Stimulated activated CD8-positive, alpha-beta memory T cell treated with anti-CD3 and anti-CD28 coated beads, Interleukin-12 subunit alpha, Interleukin-12 subunit beta, amount 100 ng/mL, for 24 hours (primary cell): ENCODE data around the gene HCST.
A peak's percentile ranks its signal among the peaks of the same experiment; 100 is the strongest.
"Not testable (repeated sequence)": the region's sequence is repeated elsewhere in the genome, so short reads cannot be mapped to it uniquely, and the experiment has no call there.

Source experiments
- DNase-seq: peaks from one replicate; pipeline ENCODE4 v3.0.0-alpha.2; 2020; ENCODE audit errors: extremely low read depth

Gene HCST

DNA sequence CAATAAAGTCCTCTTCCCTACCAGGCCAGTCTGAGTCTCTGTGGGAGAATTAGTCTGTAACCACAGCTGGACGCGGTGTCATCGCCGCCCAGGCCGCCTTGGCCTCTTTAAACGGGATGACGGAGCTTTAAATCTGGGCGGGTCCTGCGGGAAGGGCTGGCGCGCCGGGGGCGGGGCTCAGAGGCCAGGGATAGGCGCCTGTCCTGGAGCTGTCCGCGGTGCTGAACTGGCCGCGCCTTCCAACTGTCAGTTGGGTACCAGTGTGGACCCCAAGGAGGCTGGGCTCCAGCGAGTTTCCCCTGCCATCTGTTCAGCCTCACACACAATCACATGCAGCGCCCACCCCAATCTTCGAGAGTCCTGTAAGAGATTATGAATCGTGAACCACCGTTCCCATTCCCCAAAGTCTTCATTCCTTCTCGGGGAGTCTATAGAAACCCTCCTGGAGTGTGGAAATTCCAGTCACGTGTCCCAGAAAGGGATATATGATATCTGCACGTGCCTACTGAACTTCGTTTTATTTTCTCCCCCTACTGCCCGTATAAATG is 22.5 kb upstream of the HCST start:
- DNase-seq, result no peak

DNA sequence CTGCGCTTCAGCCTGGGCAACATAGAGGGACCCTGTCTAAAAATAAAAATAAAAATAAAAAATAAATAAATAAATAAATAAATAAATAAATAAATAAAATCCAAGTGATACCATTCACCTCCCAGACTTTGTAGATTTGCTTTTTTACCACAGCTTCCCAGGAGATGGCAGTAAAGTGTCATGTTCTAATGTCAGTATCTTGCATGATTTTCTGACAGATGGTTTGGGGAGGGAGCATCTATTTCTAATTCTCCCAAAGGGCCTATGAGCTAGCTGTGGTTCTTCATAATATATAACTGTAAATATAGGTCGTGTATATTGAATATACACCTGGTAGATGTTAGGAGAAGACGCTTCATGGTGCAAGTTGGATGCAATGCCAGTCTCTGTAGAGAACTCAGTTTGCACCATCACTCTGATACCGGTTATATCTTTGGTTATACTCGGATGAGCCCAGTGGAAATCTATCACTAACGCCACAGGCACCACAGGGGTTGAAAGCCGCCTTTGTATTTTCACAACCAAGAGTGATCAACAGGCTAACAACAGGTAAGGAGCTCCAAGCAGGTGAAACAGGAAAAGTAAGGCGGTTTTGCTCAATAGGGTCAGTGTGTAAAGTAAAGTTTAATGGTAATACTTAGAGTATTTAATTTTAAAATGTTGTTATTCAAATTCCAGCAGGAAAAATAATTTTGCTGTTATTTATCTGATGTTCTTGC is 20.1 kb upstream of the HCST start:
- DNase-seq, result no peak

- DNase-seq, result no peak
Measured at GRCh38 chr19:35883882-35884281, 18.4 kb upstream of the HCST start.

- DNase-seq, result no peak
Measured at GRCh38 chr19:35885225-35885738, 17.0 kb upstream of the HCST start.

DNA sequence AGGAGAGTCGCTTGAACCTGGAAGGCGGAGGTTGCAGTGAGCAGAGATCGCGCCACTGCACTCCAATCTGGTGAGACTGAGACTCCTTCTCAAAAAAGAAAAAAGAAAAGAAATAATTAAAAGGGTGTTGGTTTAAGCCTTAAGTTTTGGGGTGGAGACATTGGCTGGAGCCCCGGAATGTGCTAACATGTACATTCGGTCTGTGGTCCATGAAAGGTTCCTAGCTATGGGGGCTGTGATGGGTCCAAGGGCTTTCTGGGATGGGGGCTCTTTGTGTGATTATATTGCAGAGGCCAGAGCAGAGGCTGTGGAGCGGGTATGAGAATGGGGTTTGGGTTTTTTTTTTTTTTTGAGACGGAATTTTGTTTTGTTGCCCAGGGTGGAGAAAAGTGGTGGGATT is 16.4 kb upstream of the HCST start:
- no peak for DNase-seq

DNA sequence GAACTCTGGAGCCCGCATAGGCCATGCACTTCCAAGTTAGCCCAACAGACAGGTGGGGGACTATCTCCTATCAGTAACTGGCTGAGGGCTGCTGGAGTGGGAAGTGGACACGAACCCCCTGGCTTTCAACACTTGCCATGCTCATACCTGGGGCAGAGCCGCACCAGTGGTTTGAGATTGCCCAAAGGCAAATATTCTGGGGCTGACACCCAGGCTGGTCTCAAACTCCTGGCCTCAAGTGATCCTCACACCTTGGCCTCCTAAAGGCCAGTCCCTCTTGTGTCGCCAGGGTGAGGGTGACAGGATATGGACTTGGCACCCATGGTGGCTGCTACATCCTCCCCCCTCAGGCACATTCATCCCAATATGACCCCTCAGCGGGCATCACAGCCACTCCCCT is 15.1 kb upstream of the HCST start:
- DNase-seq, result no peak

GRCh38 chr19:35888398-35888797 is 13.9 kb upstream of the HCST start:
- no peak for DNase-seq

DNA sequence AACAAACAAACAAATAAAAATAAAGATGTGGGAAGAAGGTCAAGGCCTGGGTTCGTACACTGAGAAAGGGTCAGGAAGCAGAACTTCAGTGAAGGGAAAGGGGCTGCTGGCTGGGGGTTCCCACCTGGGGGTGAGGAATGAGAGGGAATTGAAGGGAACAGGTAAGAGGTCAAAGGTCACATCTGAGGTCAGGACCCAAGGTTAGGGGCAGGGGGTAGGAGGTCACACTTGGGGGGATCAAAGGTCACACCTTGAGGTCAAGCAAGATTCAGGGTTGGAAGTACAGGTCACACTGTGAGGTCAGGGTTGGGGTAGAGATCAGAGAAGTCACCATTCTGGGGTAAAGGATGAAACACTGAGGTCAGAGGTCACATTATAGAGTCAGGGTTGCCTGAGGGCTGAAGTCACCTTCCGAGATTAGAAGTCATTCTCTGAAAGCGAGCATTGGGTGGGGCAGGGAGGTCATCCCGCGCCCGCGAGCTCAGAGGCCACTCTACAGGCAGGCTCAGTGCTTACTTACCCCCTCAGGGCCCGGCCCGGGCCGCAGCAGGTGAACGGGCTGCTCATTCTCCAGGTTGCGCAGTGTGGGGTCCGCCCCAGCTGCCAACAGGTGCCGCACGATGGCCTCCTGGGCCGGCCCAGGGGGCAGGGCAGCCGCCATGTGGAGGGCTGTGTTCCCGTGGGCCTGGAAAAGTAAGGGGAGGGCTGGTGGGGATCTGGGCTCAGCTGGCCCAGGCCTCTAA is 12.8 kb upstream of the HCST start:
- DNase-seq, result no peak

GRCh38 chr19:35890113-35890650 is 12.1 kb upstream of the HCST start:
- no peak for DNase-seq

- not testable (repeated sequence) for DNase-seq
Measured at GRCh38 chr19:35891819-35892218, 10.5 kb upstream of the HCST start.

GRCh38 chr19:35894342-35894741 is 8.0 kb upstream of the HCST start:
- no peak for DNase-seq

GRCh38 chr19:35895911-35896642 is 6.3 kb upstream of the HCST start:
- no peak for DNase-seq

DNA sequence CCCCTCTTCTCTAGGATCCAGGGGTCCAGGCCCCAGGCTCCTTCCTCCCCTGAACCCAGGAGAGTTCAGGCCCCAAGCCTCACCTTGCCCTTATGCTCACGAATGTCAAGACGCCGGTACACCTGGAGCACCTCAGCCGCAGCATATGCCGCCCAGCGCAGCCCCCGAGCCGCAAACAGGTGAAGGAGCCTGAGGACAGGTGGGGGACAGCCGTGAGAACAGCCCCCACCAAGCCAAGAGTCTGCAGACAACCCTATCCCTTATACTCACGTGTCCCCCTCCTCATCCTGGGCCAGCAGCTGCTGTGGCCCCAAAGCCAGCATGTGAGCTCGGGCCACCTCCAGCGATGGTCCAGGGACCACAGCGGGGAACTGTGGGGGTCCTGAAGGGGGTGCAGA is 5.7 kb upstream of the HCST start:
- DNase-seq, result no peak

DNA sequence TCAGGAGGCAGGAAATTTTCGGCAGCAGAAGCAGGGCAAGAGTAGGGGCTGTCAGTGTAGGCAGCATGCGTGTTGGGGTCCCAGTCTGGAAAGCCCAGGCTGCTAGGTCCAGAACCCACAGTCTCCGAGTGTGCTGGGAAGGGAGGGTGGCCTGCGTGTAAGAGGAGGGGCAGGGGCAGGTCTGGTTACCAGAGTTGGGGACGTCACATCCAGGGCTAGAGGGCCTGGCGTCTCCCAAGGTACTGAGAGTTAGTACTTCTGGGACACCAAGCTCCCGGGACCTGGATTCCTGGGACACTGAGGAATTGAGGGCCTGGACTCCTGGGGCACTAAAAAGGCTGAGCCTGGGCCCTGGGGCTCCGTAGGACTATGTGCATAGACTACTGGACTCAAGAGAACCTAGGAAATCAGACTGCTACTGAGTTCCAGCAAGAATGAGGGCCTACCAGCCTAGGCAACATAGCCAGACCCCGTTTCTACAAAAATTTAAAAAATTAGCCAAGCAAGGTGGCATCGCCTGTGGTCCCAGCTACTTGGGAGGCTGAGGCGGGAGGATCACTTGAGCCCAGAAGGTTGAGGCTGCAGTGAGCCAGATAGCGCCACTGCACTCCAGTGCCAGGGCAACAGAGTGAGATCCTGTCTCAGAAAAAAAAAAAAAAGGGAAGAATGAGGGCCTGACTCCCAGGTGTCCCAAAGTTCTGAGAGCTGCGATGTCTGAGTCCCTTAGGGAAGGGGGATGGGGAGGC is 4.5 kb upstream of the HCST start:
- no peak for DNase-seq

DNA sequence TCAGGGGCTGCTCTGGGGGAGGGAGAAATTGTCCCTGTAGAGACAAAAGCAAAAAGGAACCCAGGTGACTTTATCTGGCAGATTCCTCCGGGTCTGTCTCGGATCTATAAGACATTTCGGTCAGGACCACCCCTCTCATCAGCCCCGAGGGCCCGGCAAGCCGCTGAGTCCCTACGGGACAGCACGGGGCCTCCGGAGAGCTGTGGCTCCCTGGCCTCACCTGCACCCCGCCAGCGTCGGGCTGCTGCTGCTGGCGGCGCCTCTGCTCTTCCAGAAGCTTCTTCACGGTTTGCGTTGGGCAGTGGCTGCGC is 3.9 kb upstream of the HCST start:
- no peak for DNase-seq

GRCh38 chr19:35899547-35900214 is 2.6 kb upstream of the HCST start:
- peak; percentile 75 for DNase-seq

DNA sequence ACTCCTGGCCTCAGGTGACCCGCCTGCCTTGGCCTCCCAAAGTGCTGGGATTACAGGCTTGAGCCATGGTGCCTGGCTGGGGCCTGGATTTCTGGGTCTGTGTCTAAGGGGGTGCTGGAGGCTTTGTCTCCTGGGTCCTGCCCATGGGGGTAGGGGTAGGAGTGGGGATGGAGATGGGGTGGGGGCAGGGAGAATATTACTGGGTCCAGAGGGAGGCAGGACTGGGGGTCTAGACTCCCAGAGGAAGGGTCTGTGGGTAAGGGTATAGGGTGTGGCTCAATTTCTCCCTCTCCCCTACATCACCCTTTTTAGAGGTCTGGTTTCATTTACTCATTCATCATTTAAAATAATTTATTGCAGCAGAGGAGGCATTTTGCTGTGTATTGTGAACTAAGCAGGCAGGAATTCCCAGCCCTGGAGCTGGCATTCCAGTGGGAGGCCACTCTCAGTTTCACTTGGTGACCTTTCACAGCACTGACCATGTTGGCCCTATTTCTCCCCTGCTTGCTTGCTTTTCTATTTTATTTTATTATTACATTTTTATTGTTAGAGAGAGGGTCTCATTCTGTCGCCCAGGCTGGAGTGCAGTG is 1.2 kb upstream of the HCST start:
- DNase-seq, result no peak

DNA sequence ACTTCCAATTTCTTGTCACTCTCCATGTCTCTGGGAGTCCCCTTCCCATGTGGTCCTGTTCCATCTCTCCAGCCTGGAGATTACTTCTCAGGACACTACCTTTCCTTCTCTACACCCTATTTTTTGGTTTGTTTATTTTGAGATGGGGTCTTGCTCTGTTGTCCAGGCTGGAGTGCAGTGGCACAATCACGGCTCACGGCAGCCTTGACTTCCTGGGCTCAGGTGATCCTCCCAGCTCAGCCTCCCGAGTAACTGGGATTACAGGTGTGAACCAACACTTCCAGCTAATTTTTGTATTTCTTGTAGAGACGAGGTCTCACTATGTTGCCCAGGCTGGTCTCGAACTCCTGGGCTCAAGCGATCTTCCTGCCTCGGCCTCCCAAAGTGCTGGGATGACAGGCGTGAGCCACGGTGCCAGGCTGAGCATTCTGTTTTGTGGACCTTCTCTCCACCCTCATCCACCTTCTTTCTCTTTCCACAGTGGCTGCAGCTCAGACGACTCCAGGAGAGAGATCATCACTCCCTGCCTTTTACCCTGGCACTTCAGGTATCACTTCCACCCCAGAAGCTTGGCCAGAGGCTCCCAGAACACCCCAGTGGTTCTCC is 644 bp downstream of the HCST start:
- no peak for DNase-seq

GRCh38 chr19:35903550-35904179 is 1.3 kb downstream of the HCST start:
- DNase-seq, result peak; percentile 75
